ENCODE data around the gene ERCC2. TPM values are rescaled to one million over a fixed set of nuclear protein-coding genes. Genes with fewer than 3 reads are reported as not detected.

ERCC2 gene
- total RNA-seq, 2 donors from 2014 or later, result 20.5 to 31.8 TPM

DNA sequence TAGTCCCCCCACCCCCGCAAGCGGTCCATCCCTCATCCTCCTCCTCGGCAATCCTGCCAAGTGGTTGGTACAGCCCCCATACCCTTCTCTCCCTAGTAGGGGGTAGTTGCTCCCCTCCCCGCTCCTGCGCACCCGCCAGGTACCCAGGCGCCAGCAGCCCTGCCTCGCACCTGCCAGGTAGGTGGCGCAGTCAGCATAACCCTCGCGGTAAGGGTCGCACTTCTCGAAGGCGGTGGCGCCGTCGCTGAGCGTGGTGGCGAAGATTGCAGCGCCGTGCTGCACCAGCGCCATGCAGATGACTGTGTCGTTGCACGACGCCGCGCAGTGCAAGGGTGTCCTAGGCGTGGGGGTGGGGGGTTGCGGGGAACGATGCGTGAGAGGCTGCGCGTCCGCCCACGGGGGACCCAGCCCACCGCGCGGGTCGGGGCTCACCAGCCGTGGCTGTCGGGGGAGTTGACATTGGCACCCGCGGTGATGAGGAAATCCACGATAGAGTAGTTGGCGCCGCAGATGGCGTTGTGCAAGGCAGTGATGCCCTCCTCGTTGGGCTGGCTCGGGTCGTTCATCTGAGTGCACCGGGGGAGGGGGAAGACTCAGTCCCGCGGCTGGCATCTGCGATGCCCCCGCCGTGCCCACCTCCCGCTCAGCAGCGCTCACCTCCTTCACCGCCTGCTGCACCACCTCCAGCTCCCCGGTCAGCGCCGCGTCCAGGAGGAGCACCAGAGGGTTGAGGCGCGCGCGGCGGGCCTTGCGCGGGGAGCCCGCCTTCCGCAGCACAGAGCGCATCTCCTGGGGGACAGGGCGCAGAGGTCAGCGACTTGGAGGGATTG is 15.2 kb upstream of the ERCC2 start:
- intact Hi-C loops (cut with DNase I), result no loop called here
- TF ChIP-seq POLR2AphosphoS5 (IDR thresholded peaks at IDR 0.05) (no peak), POLR2A (IDR thresholded peaks at IDR 0.05) (no peak)
- TF ChIP-seq, protein P1, sequence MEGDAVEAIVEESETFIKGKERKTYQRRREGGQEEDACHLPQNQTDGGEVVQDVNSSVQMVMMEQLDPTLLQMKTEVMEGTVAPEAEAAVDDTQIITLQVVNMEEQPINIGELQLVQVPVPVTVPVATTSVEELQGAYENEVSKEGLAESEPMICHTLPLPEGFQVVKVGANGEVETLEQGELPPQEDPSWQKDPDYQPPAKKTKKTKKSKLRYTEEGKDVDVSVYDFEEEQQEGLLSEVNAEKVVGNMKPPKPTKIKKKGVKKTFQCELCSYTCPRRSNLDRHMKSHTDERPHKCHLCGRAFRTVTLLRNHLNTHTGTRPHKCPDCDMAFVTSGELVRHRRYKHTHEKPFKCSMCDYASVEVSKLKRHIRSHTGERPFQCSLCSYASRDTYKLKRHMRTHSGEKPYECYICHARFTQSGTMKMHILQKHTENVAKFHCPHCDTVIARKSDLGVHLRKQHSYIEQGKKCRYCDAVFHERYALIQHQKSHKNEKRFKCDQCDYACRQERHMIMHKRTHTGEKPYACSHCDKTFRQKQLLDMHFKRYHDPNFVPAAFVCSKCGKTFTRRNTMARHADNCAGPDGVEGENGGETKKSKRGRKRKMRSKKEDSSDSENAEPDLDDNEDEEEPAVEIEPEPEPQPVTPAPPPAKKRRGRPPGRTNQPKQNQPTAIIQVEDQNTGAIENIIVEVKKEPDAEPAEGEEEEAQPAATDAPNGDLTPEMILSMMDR (IDR thresholded peaks at IDR 0.05), result no peak
- no peaks in the 10 kb centered on the region for H3K36me3 ChIP-seq
- H3K27ac ChIP-seq, result no peak overlapping the region
- H3K4me3 ChIP-seq, result no peak overlapping the region
- H3K9me3 ChIP-seq, result no peaks in the 10 kb centered on the region
- WGBS, result 9% methylated on average over 68 of the region's 75 CpGs
- H3K27me3 ChIP-seq (replicated peaks; ENCODE audit: insufficient read depth), result no peaks in the 10 kb centered on the region
- DNase-seq (ENCODE audit: low spot score), result no peak
- no peaks in the 10 kb centered on the region for H3K4me1 ChIP-seq (replicated peaks)

DNA sequence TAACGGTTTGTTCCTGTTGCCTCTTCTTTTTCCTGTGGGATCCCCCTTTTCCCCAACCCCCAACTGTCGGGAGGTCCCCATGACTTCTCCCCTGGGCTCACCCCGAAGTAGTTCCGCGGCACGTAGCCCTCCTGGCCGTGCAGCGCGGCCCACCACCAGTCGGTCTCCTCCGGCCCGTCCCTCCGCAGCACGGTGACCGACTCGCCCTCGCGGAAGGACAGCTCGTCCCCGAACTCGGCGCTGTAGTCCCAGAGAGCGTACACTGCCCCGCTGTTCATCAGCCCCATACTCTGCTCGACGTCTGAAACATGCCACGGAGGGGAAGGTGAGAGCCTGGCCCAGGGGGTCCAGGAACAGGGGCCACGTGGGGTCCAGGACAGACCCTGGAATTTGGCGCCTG is 12.1 kb upstream of the ERCC2 start:
- Histone ChIP-seq H3K27me3 (replicated peaks; ENCODE audit: insufficient read depth) (no peaks in the 10 kb centered on the region), H3K36me3 (no peaks in the 10 kb centered on the region), H3K4me1 (replicated peaks) (no peaks in the 10 kb centered on the region), H3K4me3 (no peak overlapping the region), H3K9me3 (no peaks in the 10 kb centered on the region), H3K27ac (no peak overlapping the region)
- intact Hi-C loops (cut with DNase I), result no loop called here
- no peak for TF ChIP-seq POLR2A (IDR thresholded peaks at IDR 0.05)
- TF ChIP-seq, protein P1 (IDR thresholded peaks at IDR 0.05), result no peak
- TF ChIP-seq POLR2AphosphoS5 (IDR thresholded peaks at IDR 0.05), result no peak
- no peak for DNase-seq (ENCODE audit: low spot score)
- 83% methylated on average over 29 of the region's 29 CpGs for WGBS

DNA sequence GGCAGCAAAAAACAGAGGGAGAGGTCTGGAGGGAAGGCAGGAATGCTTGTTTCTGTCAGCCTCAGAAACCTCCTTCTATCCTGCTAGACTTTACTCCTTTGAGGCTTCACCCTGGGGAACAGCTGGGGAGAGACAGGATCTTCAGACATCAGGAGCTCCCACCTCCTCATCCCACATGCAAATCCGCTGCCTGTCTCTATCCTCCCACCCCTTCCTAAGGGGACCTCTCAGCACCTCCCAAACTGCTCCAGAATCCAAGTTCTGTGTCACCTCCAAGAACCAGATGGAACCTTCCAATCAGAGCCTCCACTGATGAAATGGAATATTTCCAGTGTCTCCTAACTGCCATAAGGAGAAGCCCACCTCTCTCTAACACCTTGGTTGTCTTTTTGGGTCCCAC is 9.7 kb upstream of the ERCC2 start:
- TF ChIP-seq POLR2A (IDR thresholded peaks at IDR 0.05) (no peak), POLR2AphosphoS5 (IDR thresholded peaks at IDR 0.05) (no peak)
- TF ChIP-seq, protein P1 (IDR thresholded peaks at IDR 0.05), result no peak
- 94% methylated on average over 1 of the region's 1 CpG for WGBS
- no peak for DNase-seq (ENCODE audit: low spot score)
- intact Hi-C loops (cut with DNase I), result no loop called here
- Histone ChIP-seq H3K4me1 (replicated peaks) (no peaks in the 10 kb centered on the region), H3K4me3 (no peak overlapping the region), H3K27me3 (replicated peaks; ENCODE audit: insufficient read depth) (no peaks in the 10 kb centered on the region), H3K27ac (no peak overlapping the region), H3K36me3 (no peaks in the 10 kb centered on the region), H3K9me3 (no peaks in the 10 kb centered on the region)

DNA sequence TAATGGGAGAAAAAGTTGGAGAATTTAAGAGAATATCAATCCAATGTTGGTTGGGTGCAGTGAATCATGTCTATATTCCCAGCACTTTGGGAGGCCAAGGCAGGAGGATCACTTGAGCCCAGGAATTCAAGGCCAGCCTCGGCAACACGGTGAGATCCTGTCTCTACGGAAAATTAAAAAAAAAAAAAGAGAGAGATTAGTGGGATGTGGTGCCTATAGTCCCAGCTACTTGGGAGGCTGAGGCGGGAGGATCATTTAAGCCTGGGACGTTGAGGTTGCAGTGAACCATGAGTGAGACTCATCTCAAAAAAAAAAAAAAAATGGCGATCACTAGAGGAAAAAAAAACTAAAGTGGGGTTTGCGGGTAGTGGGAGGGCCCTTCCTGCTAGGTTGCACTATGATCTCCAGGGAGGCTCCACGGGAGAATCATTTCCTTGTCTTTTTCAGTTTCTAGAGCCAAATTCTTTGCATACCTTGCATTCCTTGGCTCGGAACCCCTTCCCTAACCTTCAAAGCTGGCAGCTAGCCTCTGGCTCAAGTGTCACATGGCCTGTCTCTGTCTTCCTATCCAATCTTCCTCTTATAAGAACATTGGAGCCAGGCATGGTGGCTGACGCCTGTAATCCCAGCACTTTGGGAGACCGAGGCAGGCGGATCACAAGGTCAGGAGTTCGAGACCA is 5.8 kb upstream of the ERCC2 start:
- Histone ChIP-seq H3K27ac (no peak overlapping the region), H3K9me3 (no peaks in the 10 kb centered on the region), H3K4me1 (replicated peaks) (no peaks in the 10 kb centered on the region), H3K4me3 (no peak overlapping the region), H3K27me3 (replicated peaks; ENCODE audit: insufficient read depth) (no peaks in the 10 kb centered on the region), H3K36me3 (no peaks in the 10 kb centered on the region)
- TF ChIP-seq POLR2A (IDR thresholded peaks at IDR 0.05) (no peak), POLR2AphosphoS5 (IDR thresholded peaks at IDR 0.05) (peak; percentile 78)
- TF ChIP-seq, protein P1 (IDR thresholded peaks at IDR 0.05), result no peak
- intact Hi-C loops (cut with DNase I), result no loop called here
- 54% methylated on average over 13 of the region's 13 CpGs for WGBS
- DNase-seq (ENCODE audit: low spot score), result peak; percentile 63
